HG02763 (cell line): ENCODE data around the gene ZNF12.
"Not testable (repeated sequence)": the region's sequence is repeated elsewhere in the genome, so short reads cannot be mapped to it uniquely, and the experiment has no call there.

ENCODE experiments used
- ATAC-seq: cut with Tn5 transposase; IDR thresholded peaks from one replicate; pipeline ENCODE4 v1.9.1; 2021; ENCODE audit warnings: mild to moderate bottlenecking, moderate library complexity; ENCODE audit not compliant: unreplicated experiment

The ZNF12 gene

DNA sequence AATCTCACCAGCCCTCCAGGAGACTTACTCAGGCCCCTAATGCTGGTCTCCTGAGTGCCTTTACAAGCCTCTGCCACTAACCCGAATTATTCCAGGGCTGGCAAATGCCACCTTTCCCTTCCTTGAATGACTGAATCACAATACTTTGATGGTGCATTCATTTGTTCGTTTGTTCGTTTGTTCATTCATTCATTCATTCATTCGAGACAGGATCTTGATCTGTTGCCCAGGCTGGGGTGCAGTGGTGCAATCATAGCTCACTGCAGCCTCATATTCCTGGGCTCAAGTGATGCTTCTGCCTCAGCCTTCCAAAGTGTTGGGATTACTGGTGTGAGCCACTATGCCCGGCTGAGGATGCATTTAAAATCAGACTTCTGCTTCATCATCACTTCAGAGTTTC lies 6.0 kb downstream of the ZNF12 start:
- ATAC-seq = no peak

DNA sequence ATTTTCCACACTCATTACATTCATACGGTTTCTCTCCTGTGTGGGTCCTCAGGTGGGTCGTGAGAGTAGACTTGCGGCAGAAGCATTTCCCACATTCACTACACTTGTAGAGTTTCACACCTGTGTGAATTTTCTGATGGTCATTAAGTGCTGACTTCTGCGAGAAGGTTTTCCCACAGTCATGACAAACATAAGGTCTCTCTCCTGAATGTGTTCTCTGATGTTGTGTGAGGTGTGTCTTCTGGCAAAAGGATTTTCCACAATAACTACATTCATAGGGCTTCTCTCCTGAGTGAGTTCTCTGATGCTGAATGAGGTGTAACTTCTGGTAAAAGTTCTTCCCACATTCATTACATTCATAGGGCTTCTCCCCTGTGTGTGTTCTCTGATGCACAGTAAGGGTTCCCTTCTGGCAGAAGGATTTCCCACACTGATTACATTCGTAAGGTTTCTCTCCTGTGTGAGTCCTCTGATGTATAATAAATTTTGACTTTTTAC lies 15.1 kb downstream of the ZNF12 start:
- no peak for ATAC-seq

DNA sequence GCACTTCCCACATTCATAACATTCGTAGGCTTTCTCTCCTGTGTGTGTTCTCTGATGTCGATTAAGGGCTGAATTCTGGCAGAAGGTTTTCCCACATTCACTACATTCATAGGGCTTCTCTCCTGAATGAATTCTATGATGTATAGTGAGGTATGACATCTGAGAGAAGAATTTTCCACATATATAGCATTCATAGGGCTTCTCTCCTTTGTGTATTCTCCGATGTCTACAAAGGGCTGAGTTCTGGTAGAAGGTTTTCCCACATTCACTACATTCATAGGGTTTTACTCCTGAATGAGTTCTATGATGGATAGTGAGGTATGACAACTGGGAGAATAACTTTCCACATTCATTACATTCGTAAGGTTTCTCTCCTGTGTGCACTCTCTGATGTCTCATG lies 15.6 kb downstream of the ZNF12 start:
- ATAC-seq = no peak

DNA sequence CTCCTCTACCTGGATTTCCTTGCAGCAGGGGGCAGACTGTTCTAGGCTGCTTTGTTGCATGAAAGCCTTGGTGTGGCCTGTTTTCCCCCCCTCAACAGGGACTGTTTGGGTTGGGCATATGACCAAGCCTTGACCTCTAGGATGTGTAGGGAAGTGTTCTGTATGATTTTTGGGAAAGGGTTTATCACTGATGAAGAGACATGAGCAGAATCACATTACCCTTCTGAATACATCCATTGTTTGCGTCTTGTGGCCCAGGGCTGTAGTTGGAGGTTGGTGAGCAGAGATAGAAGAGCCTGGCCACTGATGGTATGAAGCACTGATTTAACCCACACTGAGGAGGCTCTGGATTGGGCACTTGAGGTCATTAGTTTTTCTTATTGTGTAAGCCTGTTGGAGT lies 26.6 kb downstream of the ZNF12 start:
- no peak for ATAC-seq

DNA sequence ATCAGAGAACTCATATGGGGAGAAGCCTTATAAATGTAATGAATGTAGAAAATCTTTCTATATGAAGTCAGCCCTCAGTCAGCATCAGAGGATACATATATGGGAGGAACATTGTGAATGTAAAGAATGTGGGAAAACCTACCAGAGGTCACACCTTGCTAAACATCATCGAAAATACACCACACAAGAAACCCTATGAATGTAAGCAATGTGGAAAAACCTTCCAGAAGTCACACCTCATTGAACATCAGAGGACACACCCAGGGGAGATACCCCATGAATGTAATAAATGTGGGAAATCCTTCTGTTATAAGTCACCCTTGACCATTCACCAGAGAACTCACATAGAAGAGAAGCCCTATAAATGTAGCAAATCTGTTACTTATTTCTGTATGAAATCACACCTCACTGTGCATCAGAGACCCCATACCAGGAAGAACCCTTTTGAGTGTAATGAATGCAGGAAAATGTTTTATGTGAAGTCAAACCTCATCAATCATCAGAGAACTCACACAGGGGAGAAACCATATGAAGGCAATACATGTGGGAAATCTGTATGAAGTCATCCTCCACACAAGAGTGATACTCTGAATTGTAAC lies 30.8 kb downstream of the ZNF12 start:
- no peak for ATAC-seq

DNA sequence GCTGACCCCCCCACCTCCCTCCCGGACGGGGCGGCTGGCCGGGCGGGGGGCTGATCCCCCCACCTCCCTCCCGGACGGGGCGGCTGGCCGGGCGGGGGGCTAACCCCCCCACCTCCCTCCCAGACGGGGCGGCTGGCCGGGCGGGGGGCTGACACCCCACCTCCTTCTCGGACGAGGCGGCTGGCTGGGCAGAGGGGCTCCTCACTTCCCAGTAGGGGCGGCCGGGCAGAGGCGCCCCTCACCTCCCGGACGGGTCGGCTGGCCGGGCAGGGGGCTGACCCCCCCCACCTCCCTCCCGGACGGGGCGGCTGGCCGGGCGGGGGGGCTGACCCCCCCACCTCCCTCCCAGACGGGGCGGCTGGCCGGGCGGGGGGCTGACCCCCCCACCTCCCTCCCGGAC lies 35.9 kb downstream of the ZNF12 start:
- ATAC-seq = not testable (repeated sequence)

DNA sequence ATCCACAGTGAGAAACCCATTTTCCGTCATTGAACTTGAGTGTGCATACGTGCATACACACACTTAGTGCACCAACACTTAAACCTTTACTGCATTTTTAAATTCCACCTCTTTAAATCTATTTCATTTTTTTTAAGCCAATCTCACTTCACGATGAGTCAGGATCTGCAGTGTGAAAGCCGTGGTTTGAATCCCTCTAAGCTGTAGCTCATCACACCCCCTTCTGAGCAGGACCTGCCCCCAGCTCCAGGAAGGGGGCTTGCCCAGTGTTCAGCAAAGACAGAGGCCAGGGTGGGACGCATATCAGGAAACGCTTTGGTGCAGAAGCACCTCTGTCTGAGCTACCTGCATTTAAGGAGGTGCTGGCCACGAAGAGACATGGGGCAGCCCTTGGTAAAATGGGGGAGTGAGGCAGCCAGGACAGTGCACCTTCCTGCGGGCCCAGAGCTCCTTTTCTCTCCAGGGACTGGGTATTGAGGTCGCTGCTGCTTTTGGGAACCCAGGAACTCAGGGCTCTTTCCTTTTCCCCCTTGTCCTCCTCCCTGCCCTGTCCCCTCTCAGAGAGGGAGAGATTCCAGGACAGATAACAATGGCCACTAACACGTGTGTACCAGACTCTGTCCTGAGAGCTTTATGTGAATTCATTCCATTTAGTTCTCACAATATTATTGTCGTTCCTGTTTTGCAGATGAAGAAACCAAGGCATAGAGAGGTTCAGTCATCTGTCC lies 48.0 kb downstream of the ZNF12 start:
- no peak for ATAC-seq

DNA sequence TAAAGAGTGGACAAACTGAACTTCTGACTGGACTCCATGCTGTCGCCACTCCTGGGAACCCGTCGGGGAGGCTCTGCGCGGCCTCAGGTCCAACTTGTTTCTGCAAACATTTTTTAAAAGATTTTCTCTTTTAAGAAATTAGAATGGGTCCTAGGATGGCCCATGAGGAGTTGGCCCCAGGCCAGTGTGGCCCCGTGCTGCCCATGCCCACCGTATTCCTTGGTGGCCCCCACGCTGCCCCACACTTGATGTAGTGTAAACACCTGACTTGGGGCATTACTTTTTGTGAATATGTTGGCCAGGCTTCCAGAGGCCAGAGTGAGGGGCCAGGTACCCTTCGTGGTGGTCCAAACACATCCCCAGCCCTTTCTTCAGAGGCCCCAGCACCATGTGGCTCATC lies 50.3 kb downstream of the ZNF12 start:
- ATAC-seq = no peak

DNA sequence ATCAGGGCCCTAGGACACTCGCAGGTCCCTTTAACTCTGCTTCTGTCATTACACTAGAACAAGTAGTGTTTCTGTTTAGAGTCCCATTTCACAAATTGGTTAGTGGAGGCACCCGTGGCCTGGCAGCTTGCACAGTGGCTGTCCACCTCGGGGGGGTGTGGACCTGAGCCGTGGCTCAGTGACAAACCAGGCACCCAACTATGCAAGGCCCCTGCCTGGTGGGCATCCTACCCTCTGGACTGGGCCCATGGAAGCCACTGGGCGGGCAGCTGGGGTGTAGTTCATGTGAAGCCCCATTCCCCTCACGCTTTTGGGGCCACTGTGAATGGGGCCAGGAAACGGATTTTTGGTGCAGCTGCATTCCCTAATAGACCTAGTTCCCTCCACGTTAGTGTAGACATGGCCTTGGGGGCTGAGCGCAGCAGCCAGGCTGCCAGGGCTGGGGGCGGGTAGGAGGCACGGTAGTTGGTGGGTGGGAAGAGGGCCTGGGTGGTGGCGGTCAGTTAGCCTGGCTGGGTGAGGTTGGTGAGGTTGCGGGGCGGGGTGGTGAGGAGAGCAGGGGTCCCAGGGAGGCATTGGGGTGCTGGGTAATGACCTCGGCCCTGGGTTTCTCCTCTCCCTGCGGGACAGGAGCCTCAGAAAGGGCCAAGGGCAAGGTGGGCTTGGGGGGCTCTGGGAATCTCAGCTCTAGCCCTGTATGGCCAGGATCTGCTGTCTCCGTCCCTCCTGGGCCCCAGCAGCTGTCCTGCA lies 50.9 kb downstream of the ZNF12 start:
- no peak for ATAC-seq

DNA sequence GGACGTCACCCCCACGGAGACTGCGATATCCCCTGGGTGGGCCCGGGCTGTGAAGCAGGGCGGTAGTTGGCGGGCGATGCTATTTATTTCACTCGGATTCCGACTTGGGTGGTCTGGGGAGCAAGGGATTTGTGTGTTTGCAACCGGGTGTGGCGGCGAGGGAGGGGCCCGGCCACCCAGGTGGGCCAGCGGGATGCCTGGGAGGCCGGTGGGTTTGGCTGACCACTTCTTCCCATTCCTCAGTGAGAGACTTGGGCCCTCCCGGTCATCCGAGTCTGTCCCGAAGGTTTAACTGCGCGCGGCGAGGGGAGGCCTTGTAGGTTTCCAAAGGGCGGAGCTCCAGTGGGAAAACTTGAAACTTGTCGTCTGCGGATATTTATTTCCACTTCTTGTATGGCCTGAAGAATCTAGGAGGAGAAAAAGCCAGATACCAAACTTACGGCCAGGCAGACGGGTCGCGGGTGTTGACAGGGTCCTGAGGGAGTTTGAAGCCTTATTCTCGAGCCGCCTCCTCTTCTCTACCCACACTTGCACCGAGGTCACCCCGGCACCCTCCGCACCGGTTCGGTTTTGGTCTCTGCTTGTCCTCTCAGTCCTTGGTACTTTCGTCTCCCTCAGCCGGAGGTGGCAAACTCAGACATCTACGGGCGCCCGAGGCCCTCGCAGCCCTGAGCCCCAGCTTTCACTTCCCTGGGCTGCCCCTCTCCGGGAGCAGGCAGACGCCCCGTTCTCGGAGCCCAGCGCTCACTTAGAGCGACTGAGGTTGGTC lies 51.7 kb downstream of the ZNF12 start:
- no peak for ATAC-seq

DNA sequence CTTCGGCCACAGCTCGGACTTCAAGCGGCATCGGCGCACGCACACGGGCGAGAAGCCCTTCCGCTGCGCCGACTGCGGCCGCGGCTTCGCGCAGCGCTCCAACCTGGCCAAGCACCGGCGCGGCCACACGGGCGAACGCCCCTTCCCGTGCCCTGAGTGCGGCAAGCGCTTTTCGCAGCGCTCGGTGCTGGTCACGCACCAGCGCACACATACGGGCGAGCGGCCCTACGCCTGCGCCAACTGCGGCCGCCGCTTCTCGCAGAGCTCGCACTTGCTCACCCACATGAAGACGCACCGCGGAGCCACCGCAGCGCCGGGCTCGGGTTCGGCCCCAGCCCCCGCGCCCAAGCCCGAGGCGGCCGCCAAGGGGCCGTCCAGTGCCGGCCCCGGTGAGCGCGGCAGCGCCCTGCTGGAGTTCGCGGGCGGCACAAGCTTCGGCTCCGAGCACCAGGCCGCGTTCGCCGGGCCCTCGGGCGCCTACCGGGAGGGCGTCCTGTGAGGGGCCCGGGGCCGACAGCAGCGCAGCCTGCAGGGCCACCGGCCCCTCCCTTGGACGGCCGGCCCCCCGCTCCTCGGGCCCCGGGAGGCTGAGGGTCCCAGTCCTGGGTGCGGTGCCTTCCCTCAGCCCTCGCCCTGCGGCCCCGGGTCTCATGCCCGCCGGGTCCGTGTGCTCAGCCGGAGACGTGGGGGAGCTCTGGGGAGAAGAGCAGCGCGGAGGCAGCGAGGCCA lies 52.5 kb downstream of the ZNF12 start:
- ATAC-seq = no peak

DNA sequence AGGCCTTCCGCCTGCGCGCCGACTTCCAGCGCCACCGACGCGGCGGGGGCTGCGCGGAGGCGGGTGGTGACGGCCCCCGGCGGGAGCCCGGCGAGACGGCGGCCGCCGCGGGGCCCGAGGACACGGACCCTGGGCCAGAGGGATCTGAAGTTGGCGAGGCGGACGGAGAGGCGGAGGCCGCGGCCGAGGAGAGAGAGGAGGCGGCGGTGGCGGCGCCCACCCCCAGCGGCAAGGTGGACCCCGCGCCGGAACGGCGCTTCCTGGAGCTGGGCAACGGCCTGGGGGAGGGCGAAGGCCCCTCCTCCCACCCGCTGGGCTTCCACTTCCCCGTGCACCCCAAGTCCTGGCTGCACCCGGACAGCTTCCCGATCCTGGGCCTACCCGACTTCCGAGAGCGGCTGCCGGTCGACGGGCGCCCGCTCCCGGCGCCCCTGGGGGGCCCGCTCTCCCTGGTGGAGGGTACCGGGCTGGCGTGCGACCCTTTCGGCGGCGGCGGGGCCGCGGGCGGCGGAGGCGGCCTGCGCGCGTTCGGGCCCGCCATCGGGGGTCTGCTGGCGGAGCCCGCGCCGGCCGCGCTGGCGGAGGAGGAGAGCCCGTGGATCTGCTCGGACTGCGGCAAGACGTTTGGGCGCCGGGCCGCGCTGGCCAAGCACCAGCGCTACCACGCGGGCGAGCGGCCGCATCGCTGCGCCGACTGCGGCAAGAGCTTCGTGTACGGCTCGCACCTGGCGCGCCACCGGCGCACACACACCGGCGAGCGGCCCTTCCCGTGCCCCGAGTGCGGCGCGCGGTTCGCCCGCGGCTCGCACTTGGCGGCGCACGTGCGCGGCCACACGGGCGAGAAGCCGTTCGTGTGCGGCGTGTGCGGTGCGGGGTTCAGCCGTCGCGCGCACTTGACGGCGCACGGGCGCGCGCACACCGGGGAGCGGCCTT lies 53.4 kb downstream of the ZNF12 start:
- no peak for ATAC-seq

DNA sequence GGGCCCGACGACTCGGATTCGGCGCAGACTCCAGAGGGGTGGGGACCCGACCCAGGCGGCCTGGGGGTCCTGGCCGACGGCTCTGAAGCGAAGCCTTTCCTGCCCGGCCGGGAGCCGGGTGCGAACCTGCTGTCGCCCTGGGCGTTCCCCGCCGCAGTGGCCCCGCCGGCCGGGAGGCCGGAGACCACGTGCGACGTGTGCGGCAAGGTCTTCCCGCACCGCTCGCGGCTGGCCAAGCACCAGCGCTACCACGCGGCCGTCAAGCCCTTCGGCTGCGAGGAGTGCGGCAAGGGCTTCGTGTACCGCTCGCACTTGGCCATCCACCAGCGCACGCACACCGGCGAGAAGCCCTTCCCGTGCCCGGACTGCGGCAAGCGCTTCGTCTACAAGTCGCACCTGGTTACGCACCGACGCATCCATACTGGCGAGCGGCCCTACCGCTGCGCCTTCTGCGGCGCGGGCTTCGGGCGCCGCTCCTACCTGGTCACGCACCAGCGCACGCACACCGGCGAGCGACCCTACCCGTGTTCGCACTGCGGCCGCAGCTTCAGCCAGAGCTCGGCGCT lies 54.2 kb downstream of the ZNF12 start:
- no peak for ATAC-seq

DNA sequence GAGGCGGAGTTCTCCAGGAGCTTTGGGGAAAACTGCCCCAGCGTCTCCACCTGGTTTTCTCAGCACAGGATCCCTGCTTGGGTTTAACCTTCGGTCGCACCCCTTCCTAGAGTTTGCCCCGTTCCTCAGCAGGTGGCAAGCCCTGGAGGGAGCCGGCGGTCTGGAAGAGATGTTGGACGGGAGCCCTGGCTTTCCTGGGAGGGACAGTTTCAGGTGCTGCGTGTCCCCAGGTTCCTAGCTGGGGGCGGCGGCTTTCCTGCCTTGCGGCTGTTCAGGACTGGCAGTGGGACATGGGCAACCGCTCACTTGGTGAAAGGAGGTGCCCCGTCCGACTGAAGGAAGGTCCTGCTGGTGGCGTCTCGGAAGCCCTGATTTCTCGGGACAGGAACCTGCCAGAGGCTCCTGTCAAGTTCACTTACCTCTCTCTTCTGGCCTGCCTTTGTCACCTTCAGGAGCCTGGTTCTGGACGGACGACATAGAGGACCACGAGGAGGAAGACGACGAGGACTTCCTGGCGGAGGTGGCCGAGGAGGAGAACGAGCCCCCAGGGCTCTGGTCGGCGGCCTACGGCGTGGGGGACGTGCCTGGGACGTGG lies 54.8 kb downstream of the ZNF12 start:
- ATAC-seq = no peak

DNA sequence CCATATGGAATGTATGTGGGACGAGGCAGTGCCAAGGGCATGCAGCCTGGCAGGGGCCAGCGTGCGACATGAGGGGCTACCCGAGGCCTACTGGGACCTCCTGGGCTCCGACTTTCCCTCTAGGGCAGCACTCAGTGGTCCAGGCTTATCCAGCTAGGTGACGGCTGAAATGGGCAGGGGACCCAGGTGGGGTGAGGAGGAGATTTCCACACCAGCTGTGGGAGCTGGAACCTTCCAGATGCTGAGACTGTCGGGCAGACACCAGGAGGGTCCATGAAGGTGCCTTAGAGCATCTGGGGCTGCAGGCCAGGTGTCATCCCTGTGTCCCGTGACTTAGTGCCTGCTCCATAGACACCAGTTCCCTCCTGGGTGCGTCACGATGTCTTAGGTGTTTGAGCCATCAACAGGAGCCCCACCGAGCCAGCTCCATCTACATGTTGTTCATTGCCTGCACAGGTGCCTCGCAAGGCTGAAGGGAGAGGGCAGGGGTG lies 56.2 kb downstream of the ZNF12 start:
- ATAC-seq = no peak

DNA sequence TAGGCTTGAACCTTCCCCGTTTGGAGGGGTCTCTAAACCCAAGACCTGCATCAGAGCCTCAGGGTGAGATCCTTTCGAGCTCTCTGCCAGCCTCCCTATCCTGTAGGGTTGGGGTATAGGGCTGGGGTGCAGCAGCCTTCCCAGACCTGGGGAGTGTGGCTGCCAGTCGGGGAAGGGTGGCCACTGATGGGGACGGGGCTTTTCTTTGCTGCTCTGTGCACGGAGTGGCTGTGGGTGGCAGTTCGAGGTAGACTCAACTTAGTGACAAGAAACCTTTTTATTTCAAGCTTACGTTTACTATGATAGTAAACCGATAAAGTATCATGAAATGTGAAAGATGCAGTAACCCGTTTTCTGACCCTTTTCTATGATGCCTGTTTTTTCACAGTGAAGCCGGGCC lies 56.7 kb downstream of the ZNF12 start:
- ATAC-seq = no peak

DNA sequence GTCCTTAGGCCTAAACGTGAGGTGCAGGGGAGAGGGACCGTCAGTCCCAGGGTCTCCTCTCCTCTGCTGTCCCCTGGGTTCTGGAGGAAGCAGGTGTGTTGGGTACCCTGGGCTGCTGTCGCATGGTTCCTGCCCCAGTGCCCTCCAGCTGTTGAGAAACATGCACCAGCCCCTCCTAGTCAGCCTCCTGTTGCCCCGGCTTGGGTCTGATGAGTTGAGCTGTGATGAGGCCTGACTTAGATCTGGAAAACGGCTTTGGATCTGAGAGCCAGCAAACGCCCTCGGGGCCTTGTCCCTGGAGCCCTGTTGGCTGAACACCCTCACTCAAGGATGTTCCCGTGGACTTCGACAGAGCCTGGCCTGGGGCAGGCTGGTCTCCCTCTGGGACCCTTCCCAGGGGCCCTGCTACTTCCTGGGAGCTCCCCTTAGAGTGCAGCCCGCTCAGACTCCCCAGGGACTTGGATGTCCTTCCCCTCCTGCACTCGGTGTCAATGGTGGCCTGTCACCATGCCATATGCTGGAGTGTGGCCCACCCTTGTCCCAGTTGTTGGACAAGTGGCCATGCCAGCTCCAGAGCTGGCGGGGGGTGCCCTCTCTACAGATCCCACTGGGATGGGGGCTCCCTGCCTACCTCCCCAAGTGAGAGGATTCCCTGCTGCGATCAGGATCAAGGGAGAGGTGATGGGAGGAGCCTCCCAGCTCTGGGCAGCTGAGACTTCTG lies 57.3 kb downstream of the ZNF12 start:
- ATAC-seq = no peak

DNA sequence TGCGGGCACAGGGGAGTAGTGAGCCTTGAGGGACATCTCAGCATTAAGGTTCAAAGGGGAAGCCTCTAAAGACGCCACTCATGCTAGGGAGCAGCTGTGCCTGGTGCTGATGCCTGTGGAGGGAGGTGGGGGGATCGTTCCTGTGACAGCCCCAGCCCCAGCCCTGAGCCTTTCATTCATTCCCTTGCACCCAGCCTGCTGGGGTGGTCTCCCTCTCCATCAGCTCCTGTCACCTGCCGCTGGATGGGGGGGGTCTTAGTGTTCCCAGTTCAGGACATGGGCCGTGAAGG lies 58.0 kb downstream of the ZNF12 start:
- ATAC-seq = no peak
